Right lobe of liver (tissue), 4 donors: Measurements from ENCODE around the gene LUC7L2.

ENCODE experiments used
- CTCF ChIP-seq, 4 donors: fragments of 200-600 bp in 3 of 4; fragments of 450-650 bp in 1 of 4; IDR thresholded peaks; one replicate each; pipeline versions ENCODE4 v1.5.1 to v1.8.0; 2016 to 2022; ENCODE audit warnings: antibody characterized with exemption in 4 of 4, mild to moderate bottlenecking in 2 of 4
- POLR2A ChIP-seq: fragments of 450-650 bp; IDR thresholded peaks from one replicate; pipeline ENCODE4 v1.6.1; 2017; ENCODE audit warnings: antibody characterized with exemption, mild to moderate bottlenecking
- donor health status: DM: no; HTN: no; CAD: no.
- donor health status: DM: no; HTN: no; CAD: no.
- donor health status: DM: no; HTN: yes; CAD: no.

DNA sequence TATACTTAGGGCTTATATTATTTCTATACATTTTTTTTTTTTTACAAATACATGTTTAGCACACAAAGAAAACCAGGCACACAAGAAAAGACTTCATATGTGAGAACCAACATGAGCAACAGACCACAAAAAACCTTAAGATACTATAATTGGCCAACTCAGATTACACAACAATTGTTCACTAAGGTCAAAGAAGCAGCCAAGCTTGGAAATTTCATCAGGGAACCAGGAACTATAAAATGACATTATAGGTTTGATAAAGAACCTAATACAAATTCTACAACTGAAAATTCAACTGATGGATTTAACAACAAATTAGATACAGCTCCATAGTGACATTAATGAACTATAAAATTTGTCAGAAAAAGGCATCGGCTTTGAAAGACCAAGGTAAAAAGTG is 4.4 kb upstream of the LUC7L2 start:
- TF ChIP-seq CTCF (IDR thresholded peaks at IDR 0.05), result no peak
- no peak for TF ChIP-seq POLR2A
